ENCODE measurements around the gene NSMF.

NSMF gene

DNA sequence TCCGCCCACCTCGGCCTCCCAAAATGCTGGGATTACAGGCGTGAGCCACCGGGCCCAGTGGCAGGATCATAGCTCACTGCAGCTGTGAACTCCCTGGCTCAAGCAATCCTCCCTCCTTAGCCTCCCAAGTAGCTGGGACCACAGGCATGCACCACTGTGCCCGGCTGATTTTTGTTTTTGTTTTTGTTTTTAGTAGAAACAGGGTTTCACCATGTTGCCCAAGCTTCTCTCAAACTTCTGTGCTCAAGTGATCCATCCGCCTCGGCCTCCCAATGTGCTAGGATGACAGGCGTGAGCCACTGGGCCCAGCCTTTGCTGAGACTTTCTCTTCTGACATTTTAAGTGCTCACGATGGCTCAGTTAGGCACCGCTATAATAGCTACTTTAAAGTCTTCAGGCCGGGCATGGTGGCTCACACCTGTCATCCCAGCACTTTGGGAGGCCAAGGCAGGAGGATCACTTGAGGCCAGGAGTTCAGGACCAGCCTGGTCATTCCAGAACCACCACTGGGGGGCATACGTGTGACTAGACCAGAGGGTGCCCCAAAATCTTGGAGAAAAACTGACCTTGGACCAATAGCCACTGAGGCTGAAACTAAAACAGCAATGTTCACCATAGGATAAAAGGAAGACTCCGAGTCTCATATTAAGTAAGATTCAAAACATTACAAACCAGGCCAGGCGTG is 14.9 kb downstream of the NSMF start:
- DNase-seq, result no peak

DNA sequence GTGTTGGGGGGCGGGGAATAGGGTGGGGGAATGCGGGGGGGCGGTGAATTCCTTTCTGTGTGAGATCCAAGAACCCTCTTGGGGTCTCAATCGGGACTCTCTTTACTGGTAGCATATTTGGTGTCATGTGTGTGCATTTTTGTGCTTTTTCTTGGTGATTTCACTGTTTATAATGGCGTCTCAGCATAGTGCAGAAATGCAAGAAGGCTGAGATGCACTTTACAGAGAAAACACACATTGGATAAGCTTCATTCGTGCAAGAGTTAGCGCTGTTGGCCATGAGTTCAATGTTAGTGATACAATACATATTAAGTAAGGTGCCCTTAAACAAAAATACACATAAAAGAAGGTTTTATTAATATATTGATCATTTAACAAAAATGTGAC is 17.2 kb downstream of the NSMF start:
- DNase-seq, result no peak

DNA sequence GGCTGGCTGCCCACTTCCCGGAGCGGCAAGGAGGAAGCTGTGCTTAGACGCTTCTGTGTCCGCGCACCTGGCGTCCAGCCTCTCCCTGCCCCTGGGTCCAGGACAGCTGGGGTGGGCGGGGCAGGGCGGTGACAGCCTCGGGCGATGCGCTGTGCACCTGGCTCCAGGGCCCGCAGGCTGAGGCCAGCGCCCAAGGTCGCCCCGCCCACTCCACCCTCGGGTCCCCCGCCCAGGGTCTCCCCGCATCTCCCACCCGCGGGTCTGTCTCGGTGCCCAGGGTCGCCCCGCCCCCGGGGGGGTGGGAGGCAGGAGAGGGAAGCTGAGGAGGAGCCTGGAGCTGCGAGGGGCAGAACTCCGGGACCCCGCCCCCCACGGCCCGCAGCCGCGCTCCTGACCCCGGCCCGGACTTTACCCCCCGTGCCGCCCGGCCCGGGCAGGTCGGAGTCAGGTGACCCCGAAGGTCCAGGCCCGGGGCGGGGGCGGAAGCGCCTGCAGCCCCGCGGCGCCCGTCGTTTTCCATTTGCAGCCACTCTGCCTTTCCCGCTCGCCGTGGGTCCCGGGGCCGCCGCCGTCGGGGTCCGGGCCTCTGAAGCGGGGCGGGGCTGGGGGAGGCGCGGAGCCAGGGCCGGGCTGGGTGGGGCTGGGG is 17.7 kb downstream of the NSMF start, which contains the start of gene ENTPD8:
TSS of gene ENTPD8 (minus strand) at position 69 of the 646 bp plus-strand sequence. CDS start 3,072 bp downstream, outside the sequence.
- DNase-seq, result peak; percentile 94

DNA sequence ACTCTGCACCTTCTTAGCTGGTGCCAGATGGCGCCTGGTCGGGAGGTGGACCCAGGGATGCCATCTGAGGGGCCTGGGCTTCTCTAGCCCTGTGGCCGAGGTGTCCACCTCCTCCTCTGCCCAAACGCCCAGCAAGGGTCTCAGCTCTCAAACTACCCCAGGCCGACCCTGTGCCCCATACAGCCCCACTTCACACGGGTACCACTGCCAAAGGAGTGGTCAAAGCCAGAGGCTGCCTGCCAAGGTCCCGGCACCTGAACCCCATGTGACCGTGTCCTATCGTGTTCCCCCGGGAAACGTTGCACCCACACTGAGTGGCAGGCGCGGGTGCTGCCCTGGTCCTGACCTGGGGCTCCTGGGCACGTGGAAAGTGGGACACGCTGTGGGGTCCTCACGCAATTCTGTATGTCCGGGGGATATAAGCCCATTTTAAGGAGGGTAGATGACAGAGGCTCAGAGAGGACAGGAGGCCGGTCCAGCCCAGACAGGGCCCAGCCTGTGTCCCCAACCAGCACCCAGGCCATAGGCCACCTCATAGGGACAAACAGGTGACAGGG is 19.9 kb downstream of the NSMF start:
- DNase-seq, result no peak

DNA sequence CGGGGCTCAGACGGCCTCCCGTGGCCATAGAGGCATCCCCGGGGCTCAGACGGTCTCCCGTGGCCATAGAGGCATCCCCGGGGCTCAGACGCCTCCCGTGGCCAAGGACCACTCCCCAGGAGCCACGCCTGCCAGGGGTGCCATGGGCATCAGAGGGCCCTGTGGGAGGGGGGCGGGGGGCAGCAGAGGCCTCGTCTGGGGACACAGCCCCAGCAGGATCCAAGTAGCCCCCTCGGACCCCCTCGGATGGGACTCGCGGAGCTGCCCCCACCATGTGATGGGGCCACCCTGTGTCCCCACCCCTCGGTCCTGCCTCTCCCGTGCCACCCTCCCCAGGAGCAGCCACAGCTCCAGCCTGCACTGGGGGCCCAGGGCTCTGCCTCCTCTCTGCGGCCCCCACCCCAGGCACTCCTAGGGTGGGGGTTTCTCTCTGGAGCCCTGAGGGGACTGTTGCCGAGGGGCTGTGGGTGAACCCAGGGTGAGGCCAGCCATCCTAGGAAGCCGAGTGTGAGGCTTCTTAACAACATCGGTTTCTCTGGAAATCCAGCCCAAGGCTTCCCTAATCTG is 20.5 kb downstream of the NSMF start:
- DNase-seq, result no peak

DNA sequence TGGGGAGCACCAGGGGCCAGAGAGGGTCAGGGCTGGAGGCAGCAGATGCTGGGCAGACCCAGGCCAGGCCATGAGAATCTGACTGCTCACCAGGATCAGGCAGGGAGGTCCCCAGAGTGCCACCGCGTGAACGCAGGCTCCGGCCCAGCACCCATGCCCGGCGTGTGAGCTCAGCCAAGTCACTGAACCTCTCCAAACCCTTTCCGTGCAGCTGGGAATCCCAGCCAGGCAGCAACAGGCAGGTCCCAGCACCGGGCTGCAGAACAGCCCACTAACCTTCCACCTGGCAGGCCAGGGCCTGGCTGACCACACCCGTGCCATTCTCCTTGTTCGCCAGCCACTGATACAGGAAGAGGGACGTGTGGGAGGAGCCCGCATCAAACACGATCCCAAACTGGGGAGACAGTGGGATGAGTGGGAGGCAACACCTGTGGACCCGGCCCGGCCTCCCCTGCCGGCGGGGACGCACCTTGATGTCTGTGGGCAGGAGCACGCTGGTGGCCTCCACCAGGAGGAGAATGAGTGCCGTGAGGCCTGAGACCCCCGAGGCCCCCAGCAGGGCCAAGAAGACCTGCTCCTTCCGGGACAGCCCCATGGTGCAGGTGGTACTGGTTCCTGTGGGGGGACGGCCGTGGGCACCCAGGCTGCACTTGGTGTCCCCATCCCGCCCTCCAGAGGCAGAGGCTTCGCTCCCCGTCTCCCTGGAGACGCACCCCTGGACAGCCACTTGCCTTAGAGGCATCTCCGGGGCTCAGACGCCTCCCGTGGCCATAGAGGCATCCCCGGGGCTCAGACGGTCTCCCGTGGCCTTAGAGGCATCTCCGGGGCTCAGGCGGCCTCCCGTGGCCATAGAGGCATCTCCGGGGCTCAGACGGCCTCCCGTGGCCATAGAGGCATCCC is 21.2 kb downstream of the NSMF start:
- DNase-seq, result no peak

DNA sequence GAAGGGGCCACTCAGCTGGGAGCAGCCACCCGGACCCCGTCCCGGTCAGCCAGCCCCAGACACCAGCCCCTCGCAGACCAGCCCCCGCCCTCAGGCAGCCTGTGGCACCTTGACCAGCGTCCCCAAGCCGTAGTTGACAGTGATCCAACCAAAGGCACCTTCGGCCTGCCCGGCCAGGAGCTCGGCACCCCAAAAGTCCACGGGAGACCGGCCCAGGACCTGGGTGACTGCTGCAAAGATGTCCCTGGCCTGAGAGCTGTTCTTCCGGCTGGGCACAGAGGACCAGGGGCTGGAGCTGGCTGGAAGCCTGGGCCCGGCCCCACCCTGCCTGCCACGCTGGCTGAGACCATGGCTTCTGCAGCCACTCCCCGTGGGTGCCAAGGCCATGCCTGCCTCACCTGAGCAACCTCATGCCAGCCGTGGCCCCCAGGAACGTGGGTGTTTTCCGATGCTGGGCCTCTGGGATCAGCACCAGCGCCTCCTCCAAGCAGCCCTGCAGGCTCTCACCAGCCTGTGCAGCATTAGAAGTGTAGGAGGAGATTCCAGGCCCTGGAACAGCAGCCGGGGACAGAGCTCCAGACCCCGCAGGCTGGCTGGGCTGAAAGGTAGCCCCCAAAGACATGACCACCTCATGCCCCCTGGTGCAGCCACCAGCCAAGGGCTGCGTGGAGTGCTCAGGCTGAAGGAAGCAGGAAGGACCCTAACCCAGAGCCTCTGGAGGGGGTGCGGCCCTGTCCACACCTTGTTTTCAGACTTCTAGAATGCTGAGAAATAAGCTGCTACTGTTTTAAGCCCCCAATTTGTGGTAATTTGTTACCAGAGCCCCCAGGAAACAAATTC is 22.2 kb downstream of the NSMF start:
- DNase-seq, result no peak

DNA sequence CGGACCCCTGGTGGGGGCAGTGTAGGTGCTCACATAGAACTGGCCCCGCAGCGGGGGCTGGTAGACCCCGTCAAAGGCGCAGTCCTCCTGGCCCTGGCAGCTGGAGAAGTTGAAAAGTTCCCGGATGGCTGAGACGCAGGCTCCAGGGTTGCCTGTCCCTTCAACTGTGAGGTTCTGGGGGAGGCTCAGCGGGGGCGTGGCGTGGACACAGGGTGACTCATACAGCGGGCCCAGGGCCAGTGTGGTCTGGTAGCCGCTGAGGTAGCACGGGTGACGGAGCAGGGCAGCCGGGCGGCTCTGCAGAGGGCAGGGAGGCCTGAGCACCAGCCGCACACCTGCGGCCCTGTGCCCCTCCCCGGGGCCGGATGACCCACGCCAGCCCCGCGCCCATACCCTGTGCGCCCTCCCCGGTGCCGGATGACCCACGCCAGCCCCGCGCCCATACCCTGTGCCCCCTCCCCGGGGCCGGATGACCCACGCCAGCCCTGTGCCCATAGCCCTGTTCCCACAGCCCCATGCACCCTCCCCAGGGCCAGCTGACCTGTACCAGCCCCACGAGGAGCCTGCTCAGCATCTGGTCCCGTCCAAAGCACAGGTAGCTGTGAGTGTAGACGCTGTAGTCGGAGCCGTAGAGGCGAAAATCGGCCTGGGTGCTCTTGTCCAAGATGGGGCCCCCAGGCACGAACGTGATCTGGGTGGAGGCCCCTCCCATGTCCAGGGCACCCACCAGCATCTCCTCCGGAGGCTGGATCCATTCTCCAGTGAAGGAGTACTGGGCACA is 23.0 kb downstream of the NSMF start:
- DNase-seq, result no peak

DNA sequence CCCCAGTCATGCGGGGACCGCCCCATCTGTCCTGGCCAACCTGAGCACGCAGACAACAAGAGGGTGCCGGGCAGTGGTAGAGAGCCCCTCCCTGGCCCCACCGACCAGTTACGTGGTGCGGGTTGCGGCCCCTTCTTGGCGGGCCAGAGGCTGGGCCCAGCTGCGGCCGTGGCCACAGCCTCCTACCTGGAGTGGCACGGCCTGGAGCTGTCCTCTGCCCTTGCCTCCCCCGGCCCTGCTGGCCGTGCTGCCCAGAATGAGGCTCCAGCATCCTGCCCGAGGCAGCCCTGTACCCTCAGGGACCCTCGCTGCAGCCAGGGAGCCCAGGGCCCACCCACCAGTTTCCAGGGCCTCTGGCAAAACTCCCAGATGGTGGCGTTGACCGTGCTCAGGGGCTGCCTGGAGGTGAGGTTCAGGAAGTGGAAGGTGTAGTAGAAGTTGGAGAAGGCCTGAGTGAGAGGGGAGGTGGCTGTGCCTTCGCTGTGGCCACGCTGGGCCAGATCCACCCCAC is 23.7 kb downstream of the NSMF start:
- DNase-seq, result no peak

DNA sequence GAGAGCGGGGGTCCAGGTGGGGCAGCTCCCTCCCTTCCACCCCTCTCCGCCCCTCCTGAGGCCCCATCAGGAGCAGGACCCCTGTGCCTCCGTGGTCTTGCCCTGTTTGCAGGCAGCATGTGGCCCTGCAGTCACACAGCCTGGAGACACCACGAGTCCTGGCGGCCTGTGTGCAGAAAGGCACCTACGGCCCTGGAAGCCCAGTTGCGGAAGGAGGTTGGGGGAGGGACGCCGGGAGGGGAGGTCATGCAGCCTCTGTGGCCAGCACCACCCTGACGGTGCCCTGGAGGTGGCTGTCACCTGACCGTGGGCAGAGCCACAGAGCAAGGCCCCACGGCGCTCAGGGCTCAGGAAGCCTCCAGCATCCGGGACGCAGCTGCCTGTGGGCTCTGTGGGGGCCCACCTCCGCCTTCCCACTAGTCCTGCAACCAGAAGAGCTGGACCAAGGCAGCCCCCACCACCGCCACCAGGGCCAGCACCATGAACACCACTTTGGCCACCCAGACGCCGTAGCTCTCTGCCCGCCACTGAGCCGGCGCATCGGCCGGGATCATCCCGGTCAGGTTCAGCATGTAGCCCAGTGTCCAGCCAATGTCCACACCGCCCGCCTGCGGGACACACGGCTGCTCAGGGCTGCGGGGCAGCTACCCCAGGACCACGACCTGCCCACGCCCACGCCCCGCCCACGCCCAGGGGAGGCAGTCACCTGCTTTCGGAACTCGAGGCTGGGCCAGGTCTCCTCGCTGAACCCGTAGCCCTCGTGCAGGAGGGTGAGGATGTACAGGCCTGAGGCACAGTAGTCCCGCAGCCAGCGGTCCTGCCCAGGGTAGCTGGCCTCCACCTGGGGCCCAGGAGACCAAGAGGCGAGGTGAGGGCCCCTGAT is 24.4 kb downstream of the NSMF start:
- DNase-seq, result no peak

DNA sequence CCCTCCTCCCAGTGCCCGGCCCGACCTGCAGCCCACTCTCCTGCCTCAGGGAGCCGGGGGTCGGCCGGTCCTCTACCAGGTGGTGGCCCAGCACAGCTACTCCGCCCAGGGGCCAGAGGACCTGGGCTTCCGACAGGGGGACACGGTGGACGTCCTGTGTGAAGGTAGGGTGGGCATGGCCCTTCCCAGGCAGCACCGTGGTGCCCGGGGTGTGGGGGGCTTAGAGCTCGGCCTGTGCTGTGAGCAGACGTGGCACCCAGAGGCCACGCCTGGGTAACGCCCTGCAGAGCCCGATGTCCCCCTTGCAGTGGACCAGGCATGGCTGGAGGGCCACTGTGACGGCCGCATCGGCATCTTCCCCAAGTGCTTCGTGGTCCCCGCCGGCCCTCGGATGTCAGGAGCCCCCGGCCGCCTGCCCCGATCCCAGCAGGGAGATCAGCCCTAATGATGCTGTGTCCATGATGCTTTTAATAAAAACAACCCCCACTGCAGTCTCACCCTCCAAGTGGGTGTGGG is 25.2 kb downstream of the NSMF start:
- no peak for DNase-seq

DNA sequence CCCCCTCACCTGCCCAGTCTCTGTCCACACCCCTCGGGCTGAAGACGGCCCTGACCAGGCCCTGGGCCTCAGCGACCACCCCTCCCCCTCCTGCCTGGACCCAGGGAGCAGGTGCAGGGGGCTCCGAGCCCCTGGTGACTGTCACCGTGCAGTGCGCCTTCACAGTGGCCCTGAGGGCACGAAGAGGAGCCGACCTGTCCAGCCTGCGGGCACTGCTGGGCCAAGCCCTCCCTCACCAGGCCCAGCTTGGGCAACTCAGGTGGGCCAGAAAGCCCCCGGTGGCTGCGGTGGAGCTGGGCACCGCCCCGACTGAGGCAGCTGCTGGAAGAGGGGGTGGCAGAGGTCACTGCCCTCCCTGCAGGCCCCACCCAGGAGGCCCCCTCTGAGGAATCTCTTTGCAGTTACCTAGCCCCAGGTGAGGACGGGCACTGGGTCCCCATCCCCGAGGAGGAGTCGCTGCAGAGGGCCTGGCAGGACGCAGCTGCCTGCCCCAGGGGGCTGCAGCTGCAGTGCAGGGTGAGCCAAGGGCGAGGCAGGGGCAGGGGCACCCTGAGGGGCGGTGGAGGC is 25.7 kb downstream of the NSMF start:
- peak; percentile 15 for DNase-seq

DNA sequence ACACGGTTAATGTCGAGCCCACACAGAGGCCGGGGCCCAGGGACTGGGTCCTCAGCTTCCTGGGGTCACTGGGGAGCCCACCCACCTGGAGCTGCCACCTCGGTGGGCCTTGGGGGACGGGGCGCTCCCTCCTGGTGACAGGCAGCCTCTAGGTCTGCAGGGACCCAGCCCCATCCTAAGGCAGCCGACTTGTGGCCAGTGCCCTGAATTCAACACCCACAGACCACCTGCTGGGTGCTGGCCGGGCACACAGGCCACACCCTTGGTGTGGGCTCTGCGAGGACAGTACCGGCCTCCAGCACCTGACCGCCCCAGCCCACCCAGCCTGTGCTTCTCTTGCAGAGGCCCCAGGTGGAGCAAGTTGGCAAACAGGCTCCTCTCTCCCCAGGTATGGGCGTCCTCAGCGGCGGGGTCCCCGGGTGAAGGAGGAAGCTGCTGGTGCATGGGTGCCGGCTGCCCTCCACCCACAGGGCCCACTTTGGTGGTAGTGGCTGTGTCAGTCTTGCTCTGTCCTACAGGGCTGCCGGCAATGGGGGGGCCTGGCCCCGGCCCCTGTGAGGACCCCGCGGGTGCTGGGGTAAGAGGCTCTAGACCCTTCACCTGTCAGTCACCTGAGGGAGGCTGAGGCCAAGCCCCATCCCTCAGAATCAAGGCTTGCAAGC is 26.3 kb downstream of the NSMF start:
- DNase-seq, result no peak

DNA sequence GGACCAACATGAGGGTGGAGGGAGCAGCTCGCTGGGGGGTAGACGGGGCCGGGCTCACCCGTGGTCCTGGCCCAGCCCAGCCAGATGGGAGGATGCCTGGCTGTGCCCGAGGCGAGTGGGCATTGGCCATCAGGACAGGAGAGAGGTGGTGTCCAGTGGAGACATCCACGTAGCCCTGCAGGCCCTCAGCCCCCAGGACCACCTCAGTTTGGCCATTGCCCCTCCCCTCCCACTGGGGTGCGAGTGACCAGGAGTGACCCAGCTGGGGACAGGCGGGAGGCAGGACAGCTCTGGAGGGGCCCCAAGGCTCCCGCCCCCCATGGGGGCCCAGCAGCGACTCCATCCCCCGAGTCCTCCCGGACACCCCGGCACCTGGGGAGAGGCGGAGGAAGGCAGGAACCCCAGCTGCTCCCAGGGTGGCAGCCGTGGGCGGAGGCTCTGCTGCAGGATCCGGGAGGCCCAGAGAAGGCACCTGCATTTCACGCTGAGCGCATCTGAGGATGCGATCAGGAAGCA is 27.7 kb downstream of the NSMF start:
- no peak for DNase-seq

DNA sequence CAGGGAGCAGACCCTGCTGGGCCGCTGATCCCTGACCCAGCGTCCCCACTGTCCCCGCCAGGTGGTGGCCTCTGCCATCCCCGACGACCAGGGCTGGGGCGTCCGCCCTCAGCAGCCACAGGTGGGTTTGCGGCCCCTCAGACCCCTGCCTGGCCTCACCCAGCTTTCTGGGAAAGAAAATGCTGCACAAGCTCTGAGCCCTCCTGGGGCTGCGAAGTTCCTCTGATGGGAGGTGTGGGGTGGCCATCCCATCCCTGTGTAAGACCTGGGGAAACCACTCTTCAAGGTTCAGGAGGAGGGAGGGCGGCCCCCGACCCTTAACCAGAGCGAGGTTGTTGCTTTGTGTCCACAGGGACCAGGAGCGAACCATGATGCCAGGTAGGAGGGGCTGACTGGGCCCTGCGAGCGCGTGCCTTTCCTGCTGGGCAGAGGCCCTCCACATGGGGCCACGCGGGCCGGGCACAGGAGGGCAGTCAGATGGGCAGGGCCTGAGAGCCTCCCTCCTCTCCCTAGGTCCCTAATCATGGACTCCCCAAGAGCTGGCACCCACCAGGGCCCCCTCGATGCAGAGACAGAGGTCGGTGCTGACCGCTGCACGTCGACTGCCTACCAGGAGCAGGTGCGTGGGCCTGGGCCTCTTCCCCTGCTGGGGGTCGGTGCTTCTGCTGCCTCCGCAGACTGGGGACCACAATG is 28.3 kb downstream of the NSMF start:
- DNase-seq, result no peak

DNA sequence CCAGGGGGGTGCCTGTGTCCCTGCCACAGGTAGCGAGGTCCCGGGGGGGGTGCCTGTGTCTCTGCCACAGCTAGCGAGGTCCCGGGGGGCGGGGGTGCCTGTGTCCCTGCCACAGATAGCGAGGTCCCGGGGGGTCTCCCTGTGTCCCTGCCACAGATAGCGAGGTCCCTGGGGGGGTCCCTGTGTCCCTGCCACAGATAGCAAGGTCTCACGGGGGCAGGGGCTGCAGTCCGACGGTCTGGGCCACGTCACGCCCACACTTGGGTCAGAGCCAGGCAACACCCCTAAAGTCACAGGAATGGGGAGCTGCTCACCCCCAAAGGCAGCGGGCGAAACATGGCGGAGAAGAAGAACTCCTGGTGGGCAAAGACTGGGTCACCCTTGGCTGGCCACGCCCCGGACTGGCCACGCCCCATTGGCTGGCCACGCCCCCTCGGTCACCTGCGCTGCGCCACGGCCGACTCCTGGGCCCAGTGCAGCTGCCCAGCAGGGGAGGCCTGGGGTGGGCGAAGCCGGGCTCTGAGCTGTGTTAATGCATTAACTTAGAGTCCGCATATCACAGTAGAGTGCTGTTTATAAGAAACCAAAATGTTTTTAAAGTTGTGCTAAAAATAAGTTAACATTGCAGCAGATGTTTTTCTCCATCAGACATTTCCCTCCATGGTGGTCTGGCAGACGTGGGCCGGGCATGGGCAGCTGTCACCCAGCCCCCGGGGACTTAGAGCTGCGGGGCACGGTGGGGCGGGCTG is 29.0 kb downstream of the NSMF start:
- DNase-seq, result peak; percentile 75

DNA sequence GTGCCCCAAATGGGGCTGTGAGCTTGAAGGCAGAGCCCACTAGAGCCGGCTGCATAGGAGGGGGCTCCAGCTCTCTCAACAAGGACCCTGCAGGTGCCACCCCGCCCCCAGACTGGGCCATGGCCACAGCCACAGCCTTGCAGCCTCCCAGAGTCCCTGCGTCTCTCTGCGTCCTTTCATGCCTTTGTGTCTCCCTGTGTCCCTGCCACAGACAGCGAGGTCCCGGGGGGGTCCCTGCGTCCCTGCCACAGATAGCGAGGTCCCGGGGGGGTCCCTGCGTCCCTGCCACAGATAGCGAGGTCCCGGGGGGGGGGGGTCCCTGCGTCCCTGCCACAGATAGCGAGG is 29.6 kb downstream of the NSMF start:
- no peak for DNase-seq

All from NCI-H146 (cell line).